Uterus (tissue), 2 donors: ENCODE results near the gene LRSAM1.

Source experiments
- CTCF ChIP-seq, 4 experiments: fragments of 200-600 bp in 2 of 4; fragments of 450-650 bp in 2 of 4; sonication (generic) in 2 of 4; IDR thresholded peaks; one replicate each; pipeline ENCODE4 v1.5.1; 2016 to 2019; ENCODE audit warnings: antibody characterized with exemption in 4 of 4, mild to moderate bottlenecking in 2 of 4, moderate library complexity in 1 of 4
- POLR2A ChIP-seq, 2 donors: fragments of 450-650 bp; IDR thresholded peaks; one replicate each; pipeline ENCODE4 v1.6.1; 2016; ENCODE audit warnings: antibody characterized with exemption in 2 of 2, mild to moderate bottlenecking in 1 of 2, moderate library complexity in 1 of 2

- no peak for TF ChIP-seq CTCF (IDR thresholded peaks at IDR 0.05)
- TF ChIP-seq POLR2A (IDR thresholded peaks at IDR 0.05), result no peak
Observed at GRCh38 chr9:127457191-127457878, 6.0 kb downstream of the LRSAM1 start.
